T-helper 17 cell (primary cell): ENCODE results near the gene BBS7. TPM values are rescaled to one million over a fixed set of nuclear protein-coding genes. Genes with fewer than 3 reads are reported as not detected.
A peak's percentile ranks its signal among the peaks of the same experiment; 100 is the strongest.

ENCODE experiments used
- ATAC-seq: fragments of 150-1000 bp; cut with Tn5 transposase; 2 replicates; pipeline ENCODE4 v1.10.0; 2021; ENCODE audit warnings: mild to moderate bottlenecking, moderate library complexity
- DNase-seq, 3 donors: peaks; one replicate each; pipeline versions ENCODE4 v3.0.0 to v3.0.0-alpha.2; 2020 to 2021
- H3K9me3 ChIP-seq: one replicate; pipeline ENCODE4 v1.7.0; 2013; ENCODE audit warnings: low read length, mild to moderate bottlenecking; ENCODE audit not compliant: control insufficient read depth, poor library complexity, severe bottlenecking
- H3K27ac Mint-ChIP-seq: one replicate; pipeline ENCODE4 v1.8.0; 2022; ENCODE audit warnings: mild to moderate bottlenecking, moderate library complexity, mixed read lengths
- H3K27me3 Mint-ChIP-seq: one replicate; pipeline ENCODE4 v1.8.0; 2022; ENCODE audit warnings: mixed read lengths
- H3K36me3 Mint-ChIP-seq: one replicate; pipeline ENCODE4 v1.8.0; 2022; ENCODE audit warnings: low read depth, mixed read lengths
- H3K4me1 Mint-ChIP-seq: one replicate; pipeline ENCODE4 v1.8.0; 2022; ENCODE audit warnings: mild to moderate bottlenecking, mixed read lengths
- H3K4me3 Mint-ChIP-seq: one replicate; pipeline ENCODE4 v1.8.0; 2022; ENCODE audit warnings: mild to moderate bottlenecking, moderate library complexity, mixed read lengths
- total RNA-seq, 4 donors: library from RNA in 2 of 4; stranded (reverse) in 2 of 4; gene quantifications; one replicate each; pipeline ENCODE4 v1.2.3 and lab custom pipeline; 2022 to 2026

Gene BBS7
- total RNA-seq, 2 donors from 2014 or later: 5.1 to 5.6 TPM

- Mint-ChIP-seq H3K27ac (no peak overlapping the region), H3K4me3 (peak overlapping the region; percentile 62), H3K36me3 (peaks cover 4% of the 10 kb centered on the region), H3K4me1 (peaks cover 20% of the 10 kb centered on the region), H3K27me3 (peaks cover 24% of the 10 kb centered on the region)
- no peaks in the 10 kb centered on the region for H3K9me3 ChIP-seq
- ATAC-seq: no peak
- DNase-seq: no peak
Measured at GRCh38 chr4:121796283-121796682, 74.0 kb downstream of the BBS7 start.

DNA sequence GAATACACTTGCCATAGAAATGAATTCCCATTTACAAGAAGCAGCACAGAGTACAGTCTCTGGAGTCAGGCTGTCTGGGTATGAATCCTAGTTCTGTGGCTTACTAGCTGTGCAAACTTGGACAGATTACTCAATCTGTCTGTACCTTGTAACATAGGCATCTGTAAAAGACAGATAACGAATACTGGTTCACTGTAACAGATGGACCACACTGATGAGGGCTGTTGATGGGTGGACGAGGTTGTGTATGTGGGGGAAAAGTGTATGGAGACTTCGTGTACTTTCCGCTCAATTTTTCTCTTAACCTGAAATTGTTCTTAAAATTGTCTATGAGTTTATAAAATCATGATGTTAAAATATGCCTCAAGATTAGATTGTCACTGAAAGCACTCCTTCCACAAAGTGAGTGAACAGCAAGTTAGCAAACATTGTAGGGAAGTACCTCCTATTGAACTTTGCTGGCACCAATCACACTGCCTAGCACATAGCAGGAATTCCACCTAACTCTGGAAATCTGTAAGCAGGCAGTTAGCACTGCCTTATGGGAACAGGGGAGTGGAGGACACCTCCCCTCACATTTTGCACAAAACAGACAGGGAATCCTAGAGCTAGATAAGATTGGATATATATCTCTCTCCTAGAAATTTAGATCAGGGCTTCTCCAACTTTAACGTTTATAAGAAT lies 75.6 kb downstream of the BBS7 start:
- Mint-ChIP-seq H3K4me1 (peaks cover 9% of the 10 kb centered on the region), H3K27me3 (peaks cover 31% of the 10 kb centered on the region), H3K4me3 (no peak overlapping the region), H3K27ac (no peak overlapping the region), H3K36me3 (no peaks in the 10 kb centered on the region)
- ATAC-seq: no peak
- H3K9me3 ChIP-seq: no peaks in the 10 kb centered on the region
- DNase-seq: no peak

- DNase-seq: no peak
- peaks cover 2% of the 10 kb centered on the region for H3K36me3 Mint-ChIP-seq
- H3K4me3 Mint-ChIP-seq: no peak overlapping the region
- peaks cover 6% of the 10 kb centered on the region for H3K4me1 Mint-ChIP-seq
- H3K27ac Mint-ChIP-seq: no peak overlapping the region
- H3K27me3 Mint-ChIP-seq: peaks cover 48% of the 10 kb centered on the region
- no peaks in the 10 kb centered on the region for H3K9me3 ChIP-seq
- ATAC-seq: no peak
Measured at GRCh38 chr4:121792966-121793365, 77.3 kb downstream of the BBS7 start.

- Mint-ChIP-seq H3K4me1 (peaks cover 6% of the 10 kb centered on the region), H3K4me3 (no peak overlapping the region), H3K27ac (no peak overlapping the region), H3K36me3 (peaks cover 2% of the 10 kb centered on the region), H3K27me3 (peaks cover 61% of the 10 kb centered on the region)
- H3K9me3 ChIP-seq: no peaks in the 10 kb centered on the region
- no peak for DNase-seq
- no peak for ATAC-seq
Measured at GRCh38 chr4:121791481-121791880, 78.8 kb downstream of the BBS7 start.

GRCh38 chr4:121790976-121791375 lies 79.3 kb downstream of the BBS7 start:
- no peak overlapping the region for H3K4me3 Mint-ChIP-seq
- ATAC-seq (no peak), DNase-seq (no peak)
- no peak overlapping the region for H3K27ac Mint-ChIP-seq
- H3K9me3 ChIP-seq: no peaks in the 10 kb centered on the region
- peaks cover 62% of the 10 kb centered on the region for H3K27me3 Mint-ChIP-seq
- peaks cover 4% of the 10 kb centered on the region for H3K4me1 Mint-ChIP-seq
- H3K36me3 Mint-ChIP-seq: peaks cover 2% of the 10 kb centered on the region

- peaks cover 69% of the 10 kb centered on the region for H3K27me3 Mint-ChIP-seq
- H3K36me3 Mint-ChIP-seq: peaks cover 5% of the 10 kb centered on the region
- no peaks in the 10 kb centered on the region for H3K9me3 ChIP-seq
Measured at GRCh38 chr4:121789960-121790829, 80.1 kb downstream of the BBS7 start.

GRCh38 chr4:121789455-121789854 lies 80.8 kb downstream of the BBS7 start:
- H3K9me3 ChIP-seq: no peaks in the 10 kb centered on the region
- no peak for ATAC-seq
- H3K4me1 Mint-ChIP-seq: no peaks in the 10 kb centered on the region
- no peak overlapping the region for H3K27ac Mint-ChIP-seq
- peaks cover 5% of the 10 kb centered on the region for H3K36me3 Mint-ChIP-seq
- no peak overlapping the region for H3K4me3 Mint-ChIP-seq
- no peak for DNase-seq
- peaks cover 72% of the 10 kb centered on the region for H3K27me3 Mint-ChIP-seq

More at GRCh38 chr4:121789960-121790829, 80.1 kb downstream of the BBS7 start:
- Mint-ChIP-seq H3K27ac (no peak overlapping the region), H3K4me3 (no peak overlapping the region), H3K4me1 (no peaks in the 10 kb centered on the region)
- ATAC-seq (no peak), DNase-seq (no peak)

DNA sequence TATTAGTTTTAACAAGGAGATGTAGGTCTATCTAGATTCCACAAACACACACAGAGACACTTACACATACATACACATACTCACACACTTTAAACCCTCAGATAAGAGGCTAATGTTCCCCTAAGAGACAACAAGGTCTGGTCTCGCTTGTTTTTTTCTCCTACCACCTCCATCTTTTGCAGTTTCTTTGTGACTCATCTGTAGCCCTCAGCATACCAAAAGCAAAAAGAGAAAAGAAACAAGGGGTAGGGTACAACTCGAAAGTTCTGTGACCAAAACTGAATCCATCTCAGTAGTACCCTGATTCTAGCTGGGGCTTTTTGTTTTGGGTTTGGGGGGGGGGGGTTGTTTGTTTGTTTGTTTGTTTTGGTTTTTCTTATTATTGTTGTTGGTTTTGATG lies 81.4 kb downstream of the BBS7 start:
- H3K9me3 ChIP-seq: no peaks in the 10 kb centered on the region
- Mint-ChIP-seq H3K36me3 (peaks cover 5% of the 10 kb centered on the region), H3K4me1 (no peaks in the 10 kb centered on the region), H3K4me3 (no peak overlapping the region), H3K27ac (no peak overlapping the region), H3K27me3 (peaks cover 69% of the 10 kb centered on the region)
- DNase-seq: no peak
- no peak for ATAC-seq

DNA sequence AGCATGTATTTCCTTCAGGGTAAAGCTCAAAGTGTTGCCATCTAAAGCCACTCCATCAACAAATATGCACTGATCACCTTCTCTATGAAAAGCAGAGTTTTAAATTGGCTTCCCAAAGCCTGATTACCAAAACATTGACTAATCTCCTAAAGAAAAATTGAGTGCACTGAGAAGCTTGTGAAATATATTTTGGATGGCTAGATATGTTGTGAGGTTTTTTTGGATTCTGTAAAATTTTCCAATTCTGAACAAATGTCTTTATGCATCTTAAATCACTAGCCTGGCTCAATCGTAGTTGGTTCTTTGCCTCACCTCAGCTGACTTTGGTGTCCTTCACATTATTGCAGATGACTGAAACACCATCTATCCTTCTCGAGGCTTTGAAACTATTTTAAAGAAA lies 84.1 kb downstream of the BBS7 start:
- Mint-ChIP-seq H3K27me3 (peaks cover 64% of the 10 kb centered on the region), H3K36me3 (peaks cover 6% of the 10 kb centered on the region), H3K4me1 (no peaks in the 10 kb centered on the region), H3K27ac (no peak overlapping the region), H3K4me3 (no peak overlapping the region)
- DNase-seq (no peak), ATAC-seq (no peak)
- H3K9me3 ChIP-seq: no peaks in the 10 kb centered on the region

DNA sequence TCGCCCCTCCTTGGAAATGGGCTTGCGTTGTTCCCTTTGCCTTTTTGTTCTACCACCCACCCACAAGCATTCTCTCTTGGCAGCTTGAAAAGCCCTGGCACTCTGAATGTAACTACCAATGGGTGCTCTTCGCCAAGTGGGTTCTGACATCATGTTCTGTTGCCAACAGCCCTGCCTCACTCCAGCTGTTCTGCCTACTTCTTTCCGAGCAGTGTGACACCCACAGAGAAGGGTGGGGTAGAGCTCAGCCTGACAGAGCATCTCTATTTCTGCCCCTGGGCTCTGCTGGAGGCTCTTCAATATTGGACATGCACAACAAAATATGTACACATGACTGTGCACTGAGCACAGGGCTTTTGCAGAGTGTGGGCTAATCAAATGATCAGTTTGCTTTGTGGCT lies 84.8 kb downstream of the BBS7 start:
- peaks cover 6% of the 10 kb centered on the region for H3K36me3 Mint-ChIP-seq
- no peaks in the 10 kb centered on the region for H3K4me1 Mint-ChIP-seq
- H3K9me3 ChIP-seq: no peaks in the 10 kb centered on the region
- DNase-seq: no peak
- peaks cover 69% of the 10 kb centered on the region for H3K27me3 Mint-ChIP-seq
- no peak overlapping the region for H3K4me3 Mint-ChIP-seq
- ATAC-seq: no peak
- H3K27ac Mint-ChIP-seq: no peak overlapping the region

- no peaks in the 10 kb centered on the region for H3K9me3 ChIP-seq
- peaks cover 69% of the 10 kb centered on the region for H3K27me3 Mint-ChIP-seq
- DNase-seq: no peak
- H3K4me3 Mint-ChIP-seq: no peak overlapping the region
- H3K27ac Mint-ChIP-seq: no peak overlapping the region
- H3K36me3 Mint-ChIP-seq: peaks cover 6% of the 10 kb centered on the region
- no peaks in the 10 kb centered on the region for H3K4me1 Mint-ChIP-seq
- ATAC-seq: no peak
Measured at GRCh38 chr4:121784975-121785374, 85.3 kb downstream of the BBS7 start.

DNA sequence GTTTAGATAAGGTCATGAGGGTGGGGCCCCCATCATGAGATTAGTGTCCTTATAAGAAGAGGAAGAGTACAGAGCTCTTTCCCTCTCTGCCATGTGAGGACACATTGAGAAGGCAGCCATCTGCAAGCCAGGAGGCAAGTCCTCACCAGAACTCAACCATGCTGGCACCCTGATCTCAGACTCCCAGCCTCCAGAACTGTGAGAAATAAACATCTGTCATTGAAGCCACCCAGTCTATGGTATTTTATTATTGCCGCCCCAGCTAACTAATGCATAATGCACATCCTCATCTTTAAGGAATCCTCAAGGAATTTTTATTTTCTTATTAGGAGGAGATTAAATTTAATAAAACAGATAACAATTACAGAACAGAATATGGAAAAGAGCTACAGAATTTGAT lies 85.9 kb downstream of the BBS7 start:
- no peak for ATAC-seq
- H3K36me3 Mint-ChIP-seq: peaks cover 6% of the 10 kb centered on the region
- DNase-seq: no peak
- H3K27ac Mint-ChIP-seq: no peak overlapping the region
- no peaks in the 10 kb centered on the region for H3K9me3 ChIP-seq
- no peak overlapping the region for H3K4me3 Mint-ChIP-seq
- peaks cover 67% of the 10 kb centered on the region for H3K27me3 Mint-ChIP-seq
- no peaks in the 10 kb centered on the region for H3K4me1 Mint-ChIP-seq

- ATAC-seq (no peak), DNase-seq (no peak)
Measured at GRCh38 chr4:121783210-121783609, 87.1 kb downstream of the BBS7 start.

More at GRCh38 chr4:121783210-121783609, 87.1 kb downstream of the BBS7 start:
- Mint-ChIP-seq H3K4me3 (no peak overlapping the region), H3K36me3 (peaks cover 5% of the 10 kb centered on the region), H3K27me3 (peaks cover 56% of the 10 kb centered on the region), H3K4me1 (no peaks in the 10 kb centered on the region), H3K27ac (no peak overlapping the region)
- H3K9me3 ChIP-seq: no peaks in the 10 kb centered on the region
